GM21723 (cell line): ENCODE results near the gene ENPP1.
A peak's percentile ranks its signal among the peaks of the same experiment; 100 is the strongest.

Source experiments
- ATAC-seq: cut with Tn5 transposase; IDR thresholded peaks from one replicate; pipeline ENCODE4 v1.9.1; 2021; ENCODE audit warnings: mild to moderate bottlenecking, moderate library complexity; ENCODE audit not compliant: unreplicated experiment

ENPP1 gene

DNA sequence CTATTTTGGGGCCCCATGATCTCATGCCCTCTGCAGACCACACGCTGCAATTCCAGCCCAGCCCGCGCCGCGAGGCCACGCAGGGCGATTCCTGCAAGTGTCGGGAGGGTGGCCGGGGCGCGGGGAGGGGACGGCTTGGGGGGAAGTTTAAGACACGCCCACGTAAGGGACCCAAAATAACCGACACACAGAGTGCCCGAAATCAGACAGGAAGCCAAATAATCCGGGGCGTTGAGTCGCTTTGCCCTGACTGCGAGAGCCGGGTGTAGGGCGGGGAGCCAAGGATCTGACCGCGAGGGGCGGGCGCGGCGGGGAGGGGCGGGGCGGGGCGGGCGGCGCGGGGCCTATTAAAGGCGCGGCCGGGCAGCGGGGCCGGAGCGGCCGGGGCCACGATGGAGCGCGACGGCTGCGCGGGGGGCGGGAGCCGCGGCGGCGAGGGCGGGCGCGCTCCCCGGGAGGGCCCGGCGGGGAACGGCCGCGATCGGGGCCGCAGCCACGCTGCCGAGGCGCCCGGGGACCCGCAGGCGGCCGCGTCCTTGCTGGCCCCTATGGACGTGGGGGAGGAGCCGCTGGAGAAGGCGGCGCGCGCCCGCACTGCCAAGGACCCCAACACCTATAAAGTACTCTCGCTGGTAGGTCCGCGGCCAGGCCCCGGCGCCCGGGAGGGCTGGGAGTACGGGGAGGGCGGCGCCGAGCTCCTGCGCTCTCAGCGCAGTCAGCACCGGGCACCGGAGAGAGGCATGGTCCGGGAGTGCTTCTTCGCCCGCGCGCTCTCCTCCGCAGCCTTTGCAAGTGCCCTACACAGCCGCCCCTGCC lies at the start of gene ENPP1:
Gene ENPP1 (plus strand): TSS at position 377 of the 816 bp plus-strand sequence. CDS start 16 bp downstream, at position 393.
- peak; percentile 62 for ATAC-seq

GRCh38 chr6:131758920-131759319 lies 48.9 kb upstream of the ENPP1 start:
- ATAC-seq = no peak

DNA sequence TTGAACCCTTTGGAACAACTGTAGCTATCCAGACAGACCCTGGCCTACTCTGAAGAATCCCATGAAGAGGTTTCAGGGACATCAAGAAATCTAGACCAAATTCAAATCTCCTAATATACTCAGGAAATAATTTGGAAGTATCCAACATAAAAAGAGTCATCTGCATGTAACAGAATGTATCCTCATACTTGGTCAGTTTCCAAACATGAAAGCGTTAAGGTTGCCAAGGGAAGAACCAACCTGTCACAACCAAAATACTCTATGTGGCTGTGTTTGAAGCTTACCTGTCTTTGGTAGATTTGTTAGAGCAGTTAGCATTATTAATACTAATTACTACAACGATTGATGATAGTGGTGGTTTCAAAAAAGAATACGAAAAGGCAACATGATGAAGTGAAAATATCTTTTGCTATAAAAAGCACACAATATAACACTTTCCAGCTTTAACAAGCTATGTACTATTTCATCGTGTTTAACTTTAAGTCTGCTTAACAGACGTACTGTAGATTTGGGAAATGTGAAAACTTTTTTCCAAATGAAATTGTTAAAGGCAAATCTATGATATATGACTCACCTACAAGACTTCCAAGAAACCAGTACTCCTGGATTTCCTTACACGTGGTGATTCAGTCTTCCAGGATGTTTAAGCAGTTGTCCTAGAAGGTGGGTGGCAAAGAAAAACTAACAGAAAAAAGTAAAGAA lies 46.6 kb upstream of the ENPP1 start:
- no peak for ATAC-seq

- no peak for ATAC-seq
These were observed 46.1 kb upstream of the ENPP1 start for GRCh38 chr6:131761762-131762067.

- no peak for ATAC-seq
These were observed 44.8 kb upstream of the ENPP1 start for GRCh38 chr6:131762984-131763383.

GRCh38 chr6:131763749-131764148 lies 44.1 kb upstream of the ENPP1 start:
- no peak for ATAC-seq

GRCh38 chr6:131764350-131764749 lies 43.5 kb upstream of the ENPP1 start:
- no peak for ATAC-seq

DNA sequence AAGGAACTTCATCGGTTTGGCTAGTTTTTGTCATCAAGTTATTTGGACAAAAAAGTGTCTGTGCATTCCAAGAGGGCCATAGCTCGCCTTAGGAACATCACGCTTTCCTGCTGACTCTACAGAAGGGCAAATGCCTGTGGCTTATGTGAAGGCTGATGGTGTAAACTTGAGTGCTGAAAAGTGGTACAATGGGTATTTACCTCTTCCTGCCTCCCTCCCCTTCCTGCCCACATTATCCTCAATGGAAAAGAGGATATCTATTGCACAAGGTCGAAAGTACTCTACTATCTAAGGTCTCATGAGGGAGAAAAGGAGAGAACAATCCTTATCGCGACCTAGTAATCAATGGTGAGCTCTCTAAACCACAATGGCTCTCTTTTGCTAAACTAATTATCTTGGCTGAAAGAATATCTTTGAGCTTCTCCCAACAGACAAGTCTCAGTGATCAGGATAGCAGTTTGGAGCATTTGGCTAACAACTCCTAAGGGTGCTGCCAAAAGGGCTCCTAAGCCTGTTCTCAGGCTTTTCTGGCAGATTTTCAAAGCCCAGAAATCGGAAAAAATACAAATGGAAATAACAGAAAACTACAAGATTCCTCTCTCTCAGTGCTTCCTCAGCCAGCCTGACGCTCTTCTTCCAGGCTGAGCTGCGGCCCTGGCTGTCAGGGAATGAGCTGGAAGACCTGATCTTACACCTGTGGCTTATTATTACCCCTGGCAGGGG lies 42.6 kb upstream of the ENPP1 start:
- ATAC-seq = no peak

DNA sequence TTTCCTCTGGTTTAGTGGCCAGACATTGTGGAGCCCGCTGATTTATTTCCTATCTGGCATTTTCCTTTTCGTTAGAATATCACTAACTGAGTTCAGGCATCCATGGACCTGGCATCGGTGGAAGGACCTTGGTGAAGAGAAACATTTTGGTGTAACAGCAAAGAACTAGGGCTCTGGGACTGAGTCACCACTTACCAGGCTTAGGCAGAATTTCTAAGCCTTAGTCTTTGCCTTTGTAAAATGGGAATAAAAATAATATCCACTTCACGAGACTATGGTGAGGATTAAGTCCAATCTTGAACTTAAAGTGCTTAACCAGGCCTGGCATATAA lies 42.0 kb upstream of the ENPP1 start:
- ATAC-seq = no peak

DNA sequence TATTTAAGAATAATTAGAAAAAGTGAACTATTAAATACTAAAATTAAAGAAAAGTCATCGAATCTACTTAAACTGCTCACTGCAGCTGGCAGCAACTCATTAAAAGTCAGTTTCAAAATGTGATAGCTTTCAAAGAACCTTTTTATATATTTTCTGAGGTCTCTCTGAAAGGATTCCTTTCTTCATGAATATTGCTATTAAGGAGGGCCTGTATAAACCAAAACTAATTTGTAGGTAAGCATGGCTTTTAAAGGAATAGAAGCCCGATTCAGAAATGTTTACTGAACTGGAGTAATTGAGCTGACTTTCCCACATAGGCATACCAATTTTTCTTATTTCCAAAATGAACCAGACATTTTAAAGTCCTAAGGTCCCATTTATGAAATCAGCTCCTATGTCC lies 41.2 kb upstream of the ENPP1 start:
- no peak for ATAC-seq

- no peak for ATAC-seq
These were observed 38.9 kb upstream of the ENPP1 start for GRCh38 chr6:131768964-131769363.

GRCh38 chr6:131769385-131770141 lies 38.3 kb upstream of the ENPP1 start:
- no peak for ATAC-seq

DNA sequence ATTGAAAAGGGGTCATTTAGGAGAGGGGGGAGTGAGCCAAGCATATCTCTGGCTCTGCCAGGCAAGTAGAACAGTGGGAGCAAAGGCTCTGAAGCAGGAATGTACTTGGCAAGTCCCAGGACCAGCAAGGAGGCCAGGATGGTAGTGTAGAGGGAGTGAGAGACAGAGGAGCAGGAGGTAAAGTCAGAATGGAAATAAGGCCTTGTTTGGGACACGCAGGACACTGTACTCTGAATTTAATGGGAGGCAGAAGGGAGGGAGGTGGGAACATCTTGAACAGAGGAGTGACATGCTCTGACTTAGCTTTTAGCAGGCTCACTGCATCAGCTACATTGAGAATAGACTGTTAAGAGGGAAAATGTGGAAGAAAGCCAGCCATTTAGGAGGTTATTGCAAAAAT lies 37.0 kb upstream of the ENPP1 start:
- ATAC-seq = no peak

DNA sequence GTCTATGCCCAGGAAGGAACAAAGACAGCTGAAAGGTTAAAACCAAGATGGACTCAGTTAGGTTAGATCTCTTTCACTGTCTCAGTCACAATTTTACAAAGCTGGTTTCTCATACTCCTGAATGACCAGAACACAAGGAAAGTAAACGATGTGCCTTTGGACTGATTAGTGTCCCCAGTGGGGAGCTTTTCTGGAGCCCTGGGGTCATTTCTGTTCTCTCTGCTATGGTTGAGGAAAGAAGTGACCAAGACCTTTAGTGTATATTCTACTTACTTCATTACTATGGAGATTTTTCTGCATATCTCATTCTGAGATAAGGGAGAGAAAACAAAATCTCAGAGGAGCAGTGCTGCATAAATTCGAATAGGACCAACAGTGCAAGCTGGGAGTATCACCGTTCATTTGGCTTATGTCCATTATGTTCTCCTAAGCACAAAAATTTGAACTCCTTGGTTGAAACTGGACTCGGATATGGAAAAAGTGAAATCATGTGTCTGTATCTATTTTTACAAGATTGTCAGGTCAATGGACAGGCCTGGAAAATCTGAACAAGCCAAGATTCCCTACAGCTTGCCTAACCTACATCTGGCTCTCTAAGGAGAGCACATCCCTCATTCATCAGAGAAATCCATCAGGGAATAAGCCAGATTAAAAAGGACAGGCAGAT lies 34.4 kb upstream of the ENPP1 start:
- ATAC-seq = no peak

- no peak for ATAC-seq
These were observed 31.9 kb upstream of the ENPP1 start for GRCh38 chr6:131775886-131776285.

- no peak for ATAC-seq
These were observed 30.8 kb upstream of the ENPP1 start for GRCh38 chr6:131776985-131777384.

DNA sequence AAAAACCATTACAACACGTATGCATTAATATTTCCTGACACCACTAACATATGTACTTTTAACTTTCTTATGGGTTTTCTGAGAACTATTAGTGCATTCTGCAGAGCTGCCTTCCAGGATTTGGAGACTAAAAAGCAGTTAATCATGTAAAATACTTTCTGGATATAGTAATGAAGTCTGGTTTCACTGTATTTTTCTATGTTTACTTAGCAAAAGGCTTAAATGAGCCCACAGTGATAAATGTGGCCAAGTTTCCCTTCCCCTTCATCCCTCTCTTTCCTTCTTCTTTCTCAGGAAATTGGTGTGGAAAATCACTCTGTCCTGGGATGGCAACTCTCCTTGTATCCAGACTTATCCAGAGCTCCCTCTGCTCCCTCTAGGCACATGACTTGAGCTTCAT lies 29.7 kb upstream of the ENPP1 start:
- ATAC-seq = no peak

- no peak for ATAC-seq
These were observed 28.5 kb upstream of the ENPP1 start for GRCh38 chr6:131779304-131779703.

DNA sequence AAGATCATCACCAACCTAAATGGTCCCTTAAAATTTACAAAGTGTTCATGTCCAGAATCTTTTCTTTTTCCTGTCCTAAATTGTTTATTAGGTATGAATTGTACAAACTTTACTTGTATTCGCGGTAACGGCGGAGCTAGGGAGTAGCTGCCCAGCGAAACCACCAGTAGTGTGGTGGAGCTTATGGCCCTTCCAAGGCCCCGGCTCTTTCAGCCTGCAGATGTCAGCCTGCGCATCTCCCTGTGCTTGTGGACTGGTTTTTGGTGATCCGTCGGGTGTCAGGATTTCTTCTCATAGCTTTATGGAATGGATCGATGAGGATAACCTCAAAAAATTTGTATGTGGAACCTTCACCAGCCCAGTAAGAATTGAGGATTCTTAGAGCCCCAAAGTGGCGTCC lies 27.2 kb upstream of the ENPP1 start:
- no peak for ATAC-seq

- no peak for ATAC-seq
These were observed 26.1 kb upstream of the ENPP1 start for GRCh38 chr6:131781687-131782086.

- no peak for ATAC-seq
These were observed 25.1 kb upstream of the ENPP1 start for GRCh38 chr6:131782764-131783163.
